NCI-H526 (cell line): Measurements from ENCODE around the gene SETD1A.

Source experiments
- DNase-seq, 2 experiments: peaks; one replicate each; lab custom pipeline; 2025; lab: John Stamatoyannopoulos, UW

The SETD1A gene

DNA sequence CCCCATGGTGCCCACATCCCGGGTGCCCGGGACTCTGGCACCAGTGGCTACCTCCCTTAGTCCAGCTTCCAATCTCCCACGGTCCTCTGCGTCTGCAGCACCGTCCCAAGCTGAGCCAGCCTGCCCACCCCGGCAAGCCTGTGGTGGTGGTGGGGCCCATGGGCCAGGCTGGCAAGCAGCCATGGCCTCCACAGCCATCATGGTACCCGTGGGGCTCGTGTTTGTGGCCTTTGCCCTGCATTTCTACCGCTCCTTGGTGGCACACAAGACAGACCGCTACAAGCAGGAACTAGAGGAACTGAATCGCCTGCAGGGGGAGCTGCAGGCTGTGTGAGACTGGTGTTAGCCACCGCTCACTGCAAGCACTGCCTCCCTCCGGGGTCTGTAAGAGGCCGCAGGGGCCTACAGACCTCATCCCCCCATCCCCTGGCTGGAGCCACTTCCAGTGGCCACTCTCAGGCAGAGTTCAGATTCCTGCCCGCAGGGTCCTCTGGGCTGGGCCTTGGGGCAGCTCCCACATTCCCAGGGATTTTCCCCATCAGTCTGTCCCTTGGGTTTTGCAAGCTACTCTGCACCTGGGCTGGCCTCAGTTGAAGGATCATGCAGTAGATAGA is 3.9 kb upstream of the SETD1A start:
- DNase-seq, result peak; percentile 44 to 88

DNA sequence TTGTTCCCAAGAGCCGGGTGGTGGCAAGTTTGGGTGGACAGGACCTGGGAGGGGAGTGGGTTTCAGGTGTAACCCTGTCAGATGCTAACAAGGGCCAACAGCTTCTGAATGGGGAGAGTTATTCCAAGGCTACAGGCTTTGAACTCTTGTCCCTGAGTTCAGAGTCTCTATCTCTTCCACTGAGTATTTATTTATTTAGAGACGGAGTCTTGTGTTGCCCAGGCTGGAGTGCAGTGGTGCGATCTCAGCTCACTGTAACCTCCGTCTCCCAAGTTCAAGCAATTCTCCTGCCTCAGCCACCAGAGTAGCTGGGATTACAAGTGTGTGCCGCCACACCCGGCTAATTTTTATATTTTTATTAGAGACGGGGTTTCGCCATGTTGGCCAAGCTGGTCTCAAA is 2.6 kb upstream of the SETD1A start:
- DNase-seq, result no peak

DNA sequence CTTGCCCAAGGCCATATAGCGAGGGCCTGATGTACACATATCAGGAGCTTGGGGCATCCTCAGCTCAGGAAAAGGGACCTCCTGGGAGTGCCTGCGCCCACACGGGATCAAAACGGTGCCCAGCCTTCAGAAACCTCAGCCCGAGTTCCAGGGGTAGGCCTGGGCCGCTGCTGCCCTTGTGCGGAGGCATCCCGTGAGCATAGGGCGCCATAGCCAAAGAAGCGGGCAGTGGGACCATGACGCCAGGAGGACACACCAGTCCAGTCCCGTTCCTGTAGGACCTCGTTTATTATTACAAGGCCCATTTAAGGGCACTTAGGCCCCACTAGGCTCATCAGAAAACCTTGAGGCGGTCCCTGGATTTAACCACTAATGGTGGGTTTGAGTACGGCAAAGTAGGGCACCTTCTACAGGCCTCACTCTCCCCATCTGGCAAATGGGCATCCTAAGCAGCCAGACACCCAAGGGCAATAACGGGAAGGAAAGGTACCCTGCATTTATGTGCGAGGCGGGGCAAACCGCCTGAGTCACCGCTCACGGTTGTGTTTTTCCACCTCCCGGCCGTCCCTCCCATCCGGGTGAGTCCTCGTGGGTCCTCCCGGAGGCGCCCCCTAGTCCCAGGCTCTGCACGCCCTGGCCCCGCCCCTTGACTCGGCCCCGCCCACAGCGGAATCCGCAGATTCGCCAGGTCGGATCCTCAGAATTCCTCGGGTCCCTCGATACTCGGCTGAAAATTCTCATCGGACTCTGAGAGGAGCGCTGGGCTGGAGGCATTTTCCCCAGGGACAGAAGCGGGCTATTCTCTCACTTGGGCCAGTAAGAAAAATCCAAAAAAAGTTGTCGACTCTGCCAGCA is 726 bp upstream of the SETD1A start:
- DNase-seq, result peak; percentile 55 to 88

DNA sequence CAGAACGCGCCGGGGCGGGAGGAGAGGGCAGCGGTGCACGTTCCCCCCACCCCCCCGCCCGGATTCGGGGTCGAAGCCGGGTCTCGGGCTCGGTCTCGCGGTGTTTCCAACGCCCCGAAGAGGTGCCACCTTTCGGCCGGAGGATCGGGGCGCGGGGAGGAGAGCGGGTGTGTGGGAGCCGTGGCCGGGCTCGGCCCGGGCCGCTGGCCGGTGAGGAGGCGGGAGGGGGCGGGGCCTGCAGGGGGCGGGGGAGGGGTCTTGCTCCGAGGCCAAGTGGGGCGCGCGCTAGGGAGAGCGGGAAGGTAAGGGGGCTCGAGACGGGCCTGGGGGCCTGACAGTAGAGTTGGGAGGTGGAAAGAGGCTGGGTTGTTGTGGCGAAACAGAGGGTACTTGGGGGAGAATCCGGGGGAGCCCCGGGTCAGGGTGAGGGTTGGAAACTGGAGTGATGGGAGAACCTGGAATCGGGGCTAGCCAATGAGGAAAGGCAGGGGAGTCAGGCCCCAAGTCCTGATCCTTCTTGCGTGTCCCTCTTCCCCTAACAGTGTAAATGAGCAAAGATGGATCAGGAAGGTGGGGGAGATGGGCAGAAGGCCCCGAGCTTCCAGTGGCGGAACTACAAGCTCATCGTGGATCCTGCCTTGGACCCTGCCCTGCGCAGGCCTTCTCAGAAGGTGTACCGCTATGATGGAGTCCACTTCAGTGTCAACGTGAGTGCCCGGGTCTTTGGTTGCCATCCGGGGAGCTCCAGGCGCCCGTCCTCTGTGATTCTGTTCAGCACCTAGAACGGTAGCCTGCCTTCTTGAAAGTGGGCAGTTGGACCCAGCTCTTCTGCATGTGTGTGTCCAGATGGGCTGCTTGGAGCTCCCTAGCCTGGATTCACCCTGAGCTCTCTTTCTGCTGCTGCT is 873 bp downstream of the SETD1A start:
- peak in 1 of 2 experiments; percentile 76 for DNase-seq

DNA sequence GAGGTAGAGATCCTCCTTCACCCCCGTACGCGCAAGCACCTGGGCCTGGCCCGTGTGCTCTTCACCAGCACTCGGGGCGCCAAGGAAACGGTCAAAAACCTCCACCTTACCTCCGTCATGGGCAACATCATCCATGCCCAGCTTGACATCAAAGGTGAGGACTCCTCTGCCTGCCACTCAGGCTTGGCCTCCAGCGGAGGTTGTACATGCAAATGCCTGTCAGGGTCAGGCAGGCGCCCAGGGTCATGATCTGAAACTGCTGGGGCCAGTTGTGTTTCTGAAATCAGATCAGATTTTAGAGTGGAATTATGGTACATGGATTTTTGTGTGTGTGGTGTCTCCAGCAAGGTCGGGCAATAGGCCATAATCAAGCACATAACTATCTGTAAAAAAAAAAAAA is 3.8 kb downstream of the SETD1A start:
- no peak for DNase-seq

DNA sequence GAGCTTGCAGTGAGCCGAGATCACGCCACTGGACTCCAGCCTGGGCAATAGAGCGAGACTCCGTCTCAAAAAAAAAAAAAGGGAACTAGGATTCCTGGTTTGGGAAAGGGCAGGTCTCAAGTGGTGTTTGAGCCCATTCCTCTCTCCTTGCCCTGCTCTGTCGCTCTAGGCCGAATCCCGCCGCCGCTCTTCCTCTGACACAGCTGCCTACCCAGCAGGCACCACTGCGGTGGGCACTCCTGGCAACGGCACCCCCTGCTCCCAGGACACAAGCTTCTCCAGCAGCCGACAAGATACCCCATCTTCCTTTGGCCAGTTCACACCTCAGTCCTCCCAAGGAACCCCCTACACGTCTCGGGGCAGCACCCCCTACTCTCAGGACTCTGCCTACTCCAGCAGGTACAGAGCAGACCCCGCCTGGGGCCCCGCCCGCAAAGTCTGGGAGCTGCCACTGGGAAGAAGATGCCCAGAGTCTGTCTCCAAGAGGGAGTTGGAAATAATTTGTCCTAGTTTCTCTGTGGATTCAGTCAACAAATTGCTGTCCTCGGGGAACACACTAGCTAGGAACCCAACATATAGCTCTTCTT is 6.5 kb downstream of the SETD1A start:
- no peak for DNase-seq

DNA sequence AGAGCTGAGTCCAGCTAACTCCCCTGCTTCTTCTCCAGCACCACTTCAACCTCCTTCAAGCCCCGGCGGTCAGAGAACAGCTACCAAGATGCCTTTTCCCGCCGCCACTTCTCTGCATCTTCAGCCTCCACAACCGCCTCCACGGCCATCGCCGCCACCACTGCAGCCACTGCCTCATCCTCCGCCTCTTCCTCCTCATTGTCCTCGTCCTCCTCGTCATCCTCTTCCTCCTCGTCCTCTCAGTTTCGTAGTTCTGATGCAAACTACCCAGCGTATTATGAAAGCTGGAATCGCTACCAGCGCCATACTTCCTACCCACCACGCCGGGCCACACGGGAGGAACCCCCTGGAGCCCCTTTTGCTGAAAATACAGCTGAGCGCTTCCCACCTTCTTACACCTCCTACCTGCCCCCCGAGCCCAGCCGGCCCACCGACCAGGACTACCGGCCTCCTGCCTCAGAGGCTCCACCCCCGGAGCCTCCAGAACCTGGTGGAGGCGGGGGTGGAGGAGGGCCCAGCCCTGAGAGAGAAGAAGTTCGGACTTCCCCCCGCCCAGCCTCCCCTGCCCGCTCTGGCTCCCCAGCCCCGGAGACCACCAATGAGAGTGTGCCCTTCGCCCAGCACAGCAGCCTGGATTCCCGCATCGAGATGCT is 7.1 kb downstream of the SETD1A start:
- no peak for DNase-seq

DNA sequence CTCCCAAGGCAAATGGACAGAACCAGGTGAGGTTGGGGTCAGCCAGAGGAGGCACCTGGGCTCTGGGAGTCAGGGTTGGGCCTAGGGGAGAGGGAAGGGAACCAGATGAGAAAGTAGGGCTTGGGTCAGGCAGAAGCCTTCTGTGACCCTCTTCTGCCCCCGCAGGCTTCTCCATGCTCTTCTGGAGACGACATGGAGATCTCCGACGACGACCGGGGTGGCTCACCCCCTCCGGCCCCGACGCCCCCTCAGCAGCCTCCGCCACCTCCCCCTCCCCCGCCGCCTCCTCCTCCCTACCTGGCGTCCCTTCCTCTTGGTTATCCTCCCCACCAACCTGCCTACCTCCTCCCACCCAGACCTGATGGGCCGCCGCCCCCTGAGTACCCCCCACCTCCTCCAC is 7.9 kb downstream of the SETD1A start:
- no peak for DNase-seq

DNA sequence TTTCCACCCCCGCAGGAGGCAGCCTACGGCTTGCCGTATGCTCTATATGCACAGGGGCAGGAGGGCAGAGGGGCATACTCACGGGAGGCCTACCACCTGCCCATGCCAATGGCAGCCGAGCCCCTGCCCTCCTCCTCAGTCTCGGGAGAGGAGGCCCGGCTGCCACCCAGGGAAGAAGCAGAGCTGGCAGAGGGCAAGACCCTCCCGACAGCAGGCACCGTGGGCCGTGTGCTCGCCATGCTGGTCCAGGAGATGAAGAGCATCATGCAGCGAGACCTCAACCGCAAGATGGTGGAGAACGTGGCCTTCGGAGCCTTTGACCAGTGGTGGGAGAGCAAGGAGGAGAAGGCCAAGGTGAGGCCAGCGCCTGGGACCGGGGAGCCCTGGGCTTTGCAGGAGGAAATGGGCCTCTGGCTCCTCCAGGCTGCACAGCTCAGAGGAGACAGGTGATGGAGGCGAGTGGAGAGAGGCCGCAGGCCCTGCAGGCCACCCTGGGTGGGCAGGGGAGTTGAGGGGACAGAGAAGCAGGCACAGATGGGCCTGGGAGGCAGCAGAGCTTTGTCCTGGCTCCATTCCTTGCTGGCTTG is 8.6 kb downstream of the SETD1A start:
- no peak for DNase-seq

DNA sequence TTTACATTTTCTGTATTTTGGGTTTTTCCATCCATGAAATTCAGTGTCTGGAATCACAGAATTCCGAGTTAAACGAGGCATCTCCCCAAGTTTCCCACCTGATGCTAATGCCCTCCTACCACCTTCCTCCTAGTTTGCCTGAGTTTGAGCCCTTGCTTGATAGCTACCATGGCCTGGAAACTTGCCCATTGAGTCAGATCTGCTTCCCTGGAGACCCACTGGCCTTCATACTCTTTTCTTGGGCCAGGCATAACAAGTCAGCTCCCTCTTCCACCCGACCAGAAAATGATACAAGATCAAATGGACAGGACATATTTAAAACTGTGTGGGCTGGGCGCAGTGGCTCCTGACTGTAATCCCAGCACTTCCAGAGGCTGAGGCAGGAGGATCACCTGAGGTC is 10.2 kb downstream of the SETD1A start:
- no peak for DNase-seq

DNA sequence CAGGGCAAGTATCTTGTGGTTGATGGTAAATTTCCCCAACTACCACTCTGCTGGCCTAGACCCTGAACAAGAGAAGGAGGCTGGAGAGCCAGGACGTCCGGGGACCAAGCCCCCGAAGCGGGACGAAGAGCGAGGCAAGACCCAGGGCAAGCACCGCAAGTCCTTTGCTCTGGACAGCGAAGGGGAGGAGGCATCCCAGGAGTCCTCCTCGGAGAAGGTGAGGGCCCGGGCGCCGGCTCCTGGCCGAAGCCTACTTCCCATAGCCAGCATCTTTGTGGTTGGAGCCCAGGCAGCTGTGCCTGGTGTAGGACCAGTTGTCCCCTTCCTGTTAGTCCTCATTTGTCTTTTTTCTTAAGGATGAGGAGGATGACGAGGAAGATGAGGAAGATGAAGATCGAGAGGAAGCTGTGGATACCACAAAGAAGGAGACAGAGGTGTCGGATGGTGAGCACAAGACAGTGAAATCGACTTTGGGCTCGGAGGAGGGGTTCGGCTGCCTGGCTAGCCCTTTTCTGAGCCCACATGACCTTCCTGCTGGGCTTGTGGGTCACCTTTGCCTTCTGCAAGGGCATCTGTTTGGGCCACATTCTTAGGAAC is 11.8 kb downstream of the SETD1A start:
- DNase-seq, result no peak

DNA sequence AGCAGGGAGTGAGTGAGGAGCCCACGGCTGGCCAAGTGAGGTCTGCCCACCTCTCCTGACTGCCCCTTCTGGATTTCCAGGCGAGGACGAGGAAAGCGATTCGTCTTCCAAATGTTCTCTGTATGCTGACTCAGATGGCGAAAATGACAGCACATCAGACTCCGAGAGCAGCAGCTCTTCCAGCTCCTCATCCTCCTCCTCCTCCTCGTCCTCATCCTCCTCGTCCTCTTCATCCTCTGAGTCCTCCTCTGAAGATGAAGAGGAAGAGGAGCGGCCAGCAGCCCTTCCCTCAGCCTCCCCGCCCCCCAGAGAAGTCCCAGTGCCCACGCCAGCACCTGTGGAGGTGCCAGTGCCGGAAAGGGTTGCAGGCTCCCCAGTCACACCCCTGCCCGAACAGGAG is 13.7 kb downstream of the SETD1A start:
- DNase-seq, result no peak

DNA sequence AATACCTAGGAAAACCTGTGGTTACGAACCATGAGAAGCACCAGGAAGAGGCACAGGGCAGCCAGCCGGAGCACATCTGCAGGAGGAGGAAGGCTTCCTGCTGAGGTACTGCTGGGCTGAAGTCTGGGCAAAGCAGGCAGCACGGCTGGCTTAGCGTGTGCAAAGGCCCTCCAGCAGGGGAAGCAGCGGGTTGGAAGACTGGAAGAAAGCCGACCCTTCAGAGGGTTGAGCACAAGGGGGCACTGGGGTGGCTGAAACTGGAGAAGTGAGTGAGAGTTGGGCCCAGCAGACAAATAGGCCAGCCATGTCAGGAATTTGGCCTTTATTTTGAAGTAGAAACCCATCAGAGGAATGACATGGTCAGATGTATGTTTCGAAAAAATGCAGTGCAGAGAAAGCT is 15.3 kb downstream of the SETD1A start:
- no peak for DNase-seq

DNA sequence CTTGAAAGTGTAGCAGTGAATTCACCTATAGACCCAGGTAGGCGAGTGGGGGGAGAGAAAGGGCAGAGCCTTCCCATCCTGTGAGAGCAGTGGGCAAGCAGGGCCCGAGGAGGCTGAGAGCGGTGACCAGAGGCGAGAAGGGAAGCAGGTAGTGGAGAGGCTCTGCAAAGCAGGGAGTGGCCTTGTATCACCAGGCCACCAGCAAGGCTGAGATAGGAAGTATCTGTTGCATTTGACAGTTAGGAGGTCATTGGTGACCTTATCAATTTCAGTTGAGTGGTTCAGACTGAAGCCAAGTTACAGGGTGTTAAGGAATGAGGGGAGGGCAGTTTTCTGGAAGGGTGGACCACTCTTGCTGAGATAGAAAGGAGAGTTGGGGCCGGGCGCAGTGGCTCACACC is 16.8 kb downstream of the SETD1A start:
- no peak for DNase-seq

DNA sequence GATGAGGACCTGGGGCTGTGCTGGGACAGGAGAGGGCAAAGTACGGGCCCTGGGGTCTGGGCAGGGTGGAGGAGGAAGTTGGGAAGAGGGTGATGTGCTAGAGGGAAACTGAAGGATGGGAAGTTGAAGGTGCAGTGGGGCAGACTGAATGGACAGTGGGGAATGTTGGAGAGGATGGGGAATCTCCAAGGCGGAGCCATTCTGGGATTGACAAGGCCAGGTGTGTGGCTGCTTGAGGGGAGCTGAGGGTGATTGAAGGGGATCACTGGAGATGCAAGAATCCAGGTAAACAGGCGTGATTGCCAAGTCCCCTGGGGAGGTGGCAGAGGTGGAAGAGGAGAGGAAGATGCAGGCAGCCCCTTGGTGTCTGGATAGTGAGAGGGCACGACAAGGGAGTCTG is 18.9 kb downstream of the SETD1A start:
- no peak for DNase-seq

DNA sequence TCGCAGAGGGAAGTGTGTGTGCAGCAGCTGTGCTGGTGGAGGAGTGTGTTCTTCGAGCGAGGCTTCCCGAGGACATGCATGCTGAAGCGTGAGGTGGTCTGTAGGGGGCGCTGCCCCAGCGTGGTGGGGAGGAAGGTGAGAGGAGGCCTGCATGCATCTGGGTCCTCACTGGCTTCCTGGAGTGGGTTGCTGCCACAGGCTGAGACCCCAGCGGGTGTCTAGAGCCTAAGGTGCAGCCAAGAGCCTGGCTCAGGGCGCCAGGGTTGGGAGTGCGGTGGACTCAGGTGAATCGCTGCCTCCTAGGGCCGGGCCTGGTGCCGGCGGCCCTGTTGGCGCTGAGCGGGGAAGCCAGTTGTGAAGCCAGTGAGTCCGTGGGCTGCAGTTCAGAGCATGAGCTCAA is 19.9 kb downstream of the SETD1A start:
- no peak for DNase-seq

DNA sequence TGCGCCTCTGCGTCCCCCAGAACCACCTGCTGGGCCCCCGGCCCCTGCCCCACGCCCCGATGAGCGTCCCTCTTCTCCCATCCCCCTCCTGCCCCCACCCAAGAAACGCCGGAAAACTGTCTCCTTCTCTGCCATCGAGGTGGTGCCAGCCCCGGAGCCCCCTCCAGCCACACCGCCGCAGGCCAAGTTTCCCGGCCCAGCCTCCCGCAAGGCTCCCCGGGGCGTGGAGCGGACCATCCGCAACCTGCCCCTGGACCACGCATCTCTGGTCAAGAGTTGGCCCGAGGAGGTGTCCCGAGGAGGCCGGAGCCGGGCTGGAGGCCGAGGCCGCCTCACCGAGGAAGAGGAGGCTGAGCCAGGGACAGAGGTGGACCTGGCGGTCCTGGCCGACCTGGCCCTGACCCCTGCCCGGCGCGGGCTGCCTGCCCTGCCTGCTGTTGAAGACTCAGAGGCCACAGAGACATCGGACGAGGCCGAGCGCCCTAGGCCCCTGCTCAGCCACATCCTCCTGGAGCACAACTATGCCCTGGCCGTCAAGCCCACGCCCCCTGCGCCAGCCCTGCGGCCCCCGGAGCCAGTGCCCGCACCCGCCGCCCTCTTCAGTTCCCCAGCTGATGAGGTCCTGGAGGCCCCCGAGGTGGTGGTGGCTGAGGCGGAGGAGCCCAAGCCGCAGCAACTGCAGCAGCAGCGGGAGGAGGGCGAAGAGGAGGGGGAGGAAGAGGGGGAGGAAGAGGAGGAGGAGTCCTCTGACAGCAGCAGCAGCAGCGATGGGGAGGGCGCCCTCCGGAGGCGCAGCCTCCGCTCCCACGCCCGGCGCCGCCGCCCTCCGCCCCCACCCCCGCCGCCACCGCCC is 21.8 kb downstream of the SETD1A start:
- no peak for DNase-seq

DNA sequence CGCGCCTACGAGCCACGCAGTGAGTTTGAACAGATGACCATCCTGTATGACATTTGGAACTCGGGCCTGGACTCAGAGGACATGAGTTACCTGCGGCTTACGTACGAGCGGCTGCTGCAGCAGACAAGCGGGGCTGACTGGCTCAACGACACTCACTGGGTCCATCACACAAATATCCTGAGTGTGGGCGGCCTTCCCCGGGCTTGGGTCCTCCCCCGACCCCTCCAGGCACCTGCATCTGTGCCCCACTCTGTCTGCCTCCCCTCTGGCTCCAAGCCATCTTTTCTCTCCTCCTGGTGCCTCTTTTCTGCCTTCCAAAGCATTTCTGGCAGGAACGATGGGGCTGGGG is 22.4 kb downstream of the SETD1A start:
- no peak for DNase-seq

DNA sequence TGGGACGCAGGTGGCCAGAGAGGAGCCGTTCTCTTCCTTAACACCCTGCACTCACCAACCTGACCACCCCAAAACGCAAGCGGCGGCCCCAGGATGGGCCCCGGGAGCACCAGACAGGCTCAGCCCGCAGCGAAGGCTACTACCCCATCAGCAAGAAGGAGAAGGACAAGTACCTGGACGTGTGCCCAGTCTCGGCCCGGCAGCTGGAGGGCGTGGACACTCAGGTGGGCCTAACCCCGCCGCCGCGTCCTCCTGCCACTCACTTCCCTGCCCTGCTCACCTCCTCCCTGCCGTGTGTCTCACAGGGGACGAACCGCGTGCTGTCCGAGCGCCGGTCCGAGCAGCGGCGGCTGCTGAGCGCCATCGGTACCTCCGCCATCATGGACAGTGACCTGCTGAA is 22.9 kb downstream of the SETD1A start:
- DNase-seq, result no peak

DNA sequence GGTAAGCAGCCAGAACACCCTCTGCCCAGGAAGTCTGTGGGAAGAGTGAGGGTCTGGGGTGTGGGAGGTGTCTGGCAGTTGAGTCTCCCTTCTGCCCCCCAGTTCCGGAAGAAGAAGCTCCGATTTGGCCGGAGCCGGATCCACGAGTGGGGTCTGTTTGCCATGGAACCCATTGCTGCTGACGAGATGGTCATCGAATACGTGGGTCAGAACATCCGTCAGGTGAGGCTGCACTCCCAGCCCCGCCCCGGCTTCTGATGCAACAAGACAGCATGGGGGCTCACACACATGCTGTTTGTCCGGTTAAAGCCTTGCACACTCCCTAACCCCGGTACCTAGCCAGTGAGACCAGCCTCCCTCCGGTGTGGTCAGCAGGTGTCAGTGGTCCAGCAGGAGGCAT is 23.4 kb downstream of the SETD1A start:
- DNase-seq, result no peak
